Heart left ventricle (tissue), 16 donors: Measurements from ENCODE around the gene EIF5A2. TPM values are rescaled to one million over a fixed set of nuclear protein-coding genes. Genes with fewer than 3 reads are reported as not detected.
"Not testable (repeated sequence)": the region's sequence is repeated elsewhere in the genome, so short reads cannot be mapped to it uniquely, and the experiment has no call there.

Source experiments
- ATAC-seq, 4 donors: fragments of 200-7000 bp; cut with Tn5 transposase; one replicate each; pipeline ENCODE4 v1.9.1; 2020 to 2022; ENCODE audit warnings: moderate library complexity in 4 of 4, mild to moderate bottlenecking in 3 of 4, moderate number of reproducible peaks in 1 of 4
- DNase-seq, 5 donors: peaks; one replicate each; pipeline ENCODE4 v3.0.0-alpha.2; 2020
- H3K27ac ChIP-seq, 12 donors: fragments of 200-600 bp; sonication (generic) in 4 of 12; one replicate each; pipeline versions ENCODE4 v1.5.0 to v1.8.0; 2016 to 2022; ENCODE audit warnings: mild to moderate bottlenecking in 2 of 12
- H3K27me3 ChIP-seq, 9 donors: fragments of 200-600 bp; sonication (generic) in 2 of 9; one replicate each; pipeline versions ENCODE4 v1.5.1 to v1.8.0; 2016 to 2022; ENCODE audit warnings: mild to moderate bottlenecking in 3 of 9
- H3K36me3 ChIP-seq, 9 donors: fragments of 200-600 bp; sonication (generic) in 2 of 9; one replicate each; pipeline versions ENCODE4 v1.5.0 to v1.8.0; 2018 to 2022; ENCODE audit warnings: mild to moderate bottlenecking in 2 of 9
- H3K4me1 ChIP-seq, 12 donors: fragments of 200-600 bp; sonication (generic) in 4 of 12; one replicate each; pipeline versions ENCODE4 v1.5.0 to v1.8.0; 2016 to 2022; ENCODE audit warnings: mild to moderate bottlenecking in 3 of 12
- H3K4me3 ChIP-seq, 12 donors: fragments of 200-600 bp; sonication (generic) in 4 of 12; one replicate each; pipeline versions ENCODE4 v1.5.0 to v1.8.0; 2017 to 2022; ENCODE audit warnings: mild to moderate bottlenecking in 9 of 12, moderate library complexity in 4 of 12
- H3K9me3 ChIP-seq, 12 donors: fragments of 200-600 bp; sonication (generic) in 4 of 12; one replicate each; pipeline versions ENCODE4 v1.5.0 to v1.8.0; 2016 to 2022; ENCODE audit warnings: mild to moderate bottlenecking in 1 of 12
- POLR2A ChIP-seq, 2 donors: fragments of 450-650 bp; IDR thresholded peaks; one replicate each; pipeline ENCODE4 v1.6.1; 2017; ENCODE audit warnings: antibody characterized with exemption in 2 of 2, mild to moderate bottlenecking in 2 of 2, moderate library complexity in 2 of 2
- WGBS, 4 donors: extraction: QIAGEN DNeasy Blood & Tissue Kit in 2 of 4; methylation state at CpG; one replicate each; pipeline versions ENCODE4 v1.1.5 to v1.1.7; 2013 to 2018; 5-methylcytosine and 5-hydroxymethylcytosine counted together
- intact Hi-C, 10 donors: fragments of 100-400 bp; cut with DNase I; formaldehyde crosslinking; loops; one replicate each; pipeline versions ENCODE4 v1.11.1 to v1.14.2; 2022
- polyA plus RNA-seq, 2 donors: library from polyadenylated mRNA; stranded (reverse); fragments of 200-250 nt; gene quantifications; one replicate each; pipeline ENCODE4 v1.2.3, GENCODE V29; 2013
- total RNA-seq, 9 donors: library from RNA; depleted of rRNA in 2 of 9; stranded (reverse); fragments of >200 nt in 2 of 9; fragmentation: NEBNext Ultra II Directional in 3 of 9; extraction: Animal tissue kit (Norgen Biotek cat#: 25700) in 3 of 9; gene quantifications; one replicate each; pipeline versions ENCODE4 v1.1.0 to v1.2.4, GENCODE V29; 2016 to 2023
- TF ChIP-seq, protein P1 (sequence below), 12 donors: fragments of 200-600 bp; sonication (generic) in 4 of 12; IDR thresholded peaks; one replicate each; pipeline versions ENCODE4 v1.5.0 to v1.8.0; 2018 to 2022; ENCODE audit warnings: antibody characterized with exemption in 12 of 12, mild to moderate bottlenecking in 5 of 12
- donor health status: ischemic (EF 13 %, LVEDD 7.1; RV severe dilation, severe dysfunction).
- donor health status: healthy with polysubstance abuse.
- donor health status: DM: no; HTN: yes; CAD: no.
- donor health status: DM: no; HTN: no; CAD: no.
- donor health status: ischemic (EF 25% LVEDD 6.9; RV normal size, moderate dysfunction).
- donor health status: ischemic (EF 25% LVEDD 5.7; RV mildly dilated, moderate dysfunction).
- donor health status: healthy.
- donor health status: DM: yes; HTN: yes; CAD: no.
- donor health status: ischemic (EF 35%, LVEDD 5.7; RV mildly dilated, moderate dysfunction).
- donor health status: nonischemic (EF 11% LVEDD 7.7; RV severe dilation, severe dysfunction).
- donor health status: DM: yes; HTN: yes; CAD: no.
- donor health status: PGD.
- donor health status: ischemic (EF 29% LVEDD 5.4; RV normal size, mild dysfunction).
- donor health status: nonischemic (EF 23%, LVEDD 6.1; RV moderate dilation, normal function).

EIF5A2 gene
- total and polyA plus RNA-seq, 11 donors = 1.6 to 13.9 (median 8.4) TPM

DNA sequence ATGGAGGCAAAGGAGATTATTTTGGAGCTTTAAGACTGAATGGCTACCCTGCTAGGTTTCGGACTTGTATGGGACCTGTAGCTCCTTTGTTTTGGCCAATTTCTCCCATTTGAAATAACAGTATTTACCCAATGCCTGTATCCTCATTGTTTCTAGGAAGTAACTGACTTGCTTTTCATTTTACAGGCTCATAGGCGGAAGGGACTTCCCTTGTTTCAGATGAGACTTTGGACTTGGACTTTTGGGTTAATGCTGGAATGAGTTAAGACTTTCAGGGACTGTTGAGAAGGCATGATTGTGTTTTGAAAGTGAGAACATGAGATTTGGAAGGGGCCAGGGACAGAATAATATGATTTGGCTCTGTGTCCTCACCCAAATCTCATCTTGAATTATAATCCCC lies 10.5 kb downstream of the EIF5A2 start:
- Histone ChIP-seq H3K9me3 (no peaks in the 10 kb centered on the region), H3K27me3 (no peaks in the 10 kb centered on the region), H3K4me3 (no peak overlapping the region), H3K4me1 (no peaks in the 10 kb centered on the region), H3K36me3 (peaks cover 0 to 5% (median 0%) of the 10 kb centered on the region in 9 donors), H3K27ac (no peak overlapping the region)
- WGBS, 4 donors = 88 to 98% (median 96%) methylated on average over 2 of the region's 2 CpGs
- intact Hi-C loops = no loop called here
- ATAC-seq = no peak
- TF ChIP-seq POLR2A (IDR thresholded peaks at IDR 0.05) = no peak
- DNase-seq = no peak

DNA sequence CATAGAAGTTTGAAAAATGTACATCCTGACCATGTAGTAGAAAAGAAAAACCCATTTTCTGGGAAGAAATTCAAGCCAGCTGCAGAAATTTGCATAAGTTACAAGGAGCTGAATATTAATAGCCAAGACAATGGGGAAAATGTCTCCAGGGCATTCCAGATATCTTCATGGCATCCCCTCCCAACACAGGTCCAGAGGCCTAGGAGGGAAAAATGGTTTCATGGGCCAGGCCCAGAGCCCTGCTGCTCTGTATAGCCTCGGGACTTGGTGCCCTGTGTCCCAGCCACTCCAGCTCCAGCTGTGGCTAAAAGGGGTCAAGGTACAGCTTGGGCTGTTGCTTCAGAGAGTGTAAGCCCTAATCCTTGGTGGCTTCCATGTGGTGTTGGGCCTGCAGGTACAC lies 11.2 kb downstream of the EIF5A2 start:
- H3K9me3 ChIP-seq, H3K4me3 ChIP-seq, intact Hi-C loops, H3K4me1 ChIP-seq, H3K27me3 ChIP-seq, DNase-seq, H3K27ac ChIP-seq, ATAC-seq: not testable (repeated sequence)
- 86 to 100% (median 95%) methylated on average over 1 of the region's 1 CpG; no CpG with 5 or more reads in 1 of the 4 donors for WGBS, 4 donors
- H3K36me3 ChIP-seq = peaks cover 0 to 10% (median 0%) of the 10 kb centered on the region in 9 donors

DNA sequence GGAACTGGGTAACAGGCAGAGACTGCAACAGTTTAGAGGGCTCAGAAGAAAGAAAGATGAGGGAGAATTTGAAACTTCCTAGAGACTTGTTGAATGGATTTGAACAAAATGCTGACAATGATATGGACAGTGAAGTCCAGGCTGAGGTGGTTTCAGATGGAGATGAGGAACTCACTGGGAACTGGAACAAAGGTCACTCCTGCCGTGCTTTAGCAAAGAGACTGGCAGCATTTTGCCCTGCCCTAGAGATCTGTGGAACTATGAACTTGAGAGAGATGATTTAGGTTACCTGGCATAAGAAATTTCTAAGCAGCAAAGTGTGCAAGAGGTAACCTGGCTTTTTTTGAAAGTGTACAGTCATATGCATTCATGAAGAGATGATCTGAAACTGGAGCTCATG lies 11.7 kb downstream of the EIF5A2 start:
- Histone ChIP-seq H3K4me1 (no peaks in the 10 kb centered on the region), H3K4me3 (no peak overlapping the region), H3K27me3 (no peaks in the 10 kb centered on the region), H3K27ac (no peak overlapping the region), H3K36me3 (peaks cover 0 to 10% (median 0%) of the 10 kb centered on the region in 9 donors), H3K9me3 (no peaks in the 10 kb centered on the region)
- no peak for ATAC-seq
- WGBS, 4 donors = 63 to 84% (median 65%) methylated on average over 1 of the region's 1 CpG
- intact Hi-C loops = no loop called here
- no peak for DNase-seq
- no peak for TF ChIP-seq POLR2A (IDR thresholded peaks at IDR 0.05)

DNA sequence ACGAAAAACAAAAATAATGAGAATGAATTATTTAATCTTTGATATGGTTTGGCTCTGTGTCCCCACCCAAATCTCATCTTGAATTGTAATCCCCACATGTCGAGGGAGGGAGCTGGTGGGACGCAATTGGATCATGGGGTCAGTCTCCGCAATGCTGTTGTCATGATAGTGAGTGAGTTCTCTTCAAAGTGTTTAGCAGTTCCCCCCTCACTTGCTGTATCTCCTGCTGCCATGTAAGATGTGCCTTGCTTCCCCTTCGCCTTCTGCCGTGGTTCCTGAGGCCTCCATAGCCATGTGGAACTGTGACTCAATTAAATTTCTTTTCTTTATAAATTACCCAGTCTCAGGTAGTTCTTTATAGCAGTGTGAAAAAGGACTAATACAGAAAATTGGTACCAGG lies 12.1 kb downstream of the EIF5A2 start:
- H3K27me3 ChIP-seq, H3K4me3 ChIP-seq, ATAC-seq, H3K27ac ChIP-seq, intact Hi-C loops, DNase-seq, H3K4me1 ChIP-seq, H3K9me3 ChIP-seq: not testable (repeated sequence)
- 88 to 98% (median 93%) methylated on average over 6 of the region's 6 CpGs for WGBS, 4 donors
- peaks cover 0 to 10% (median 2%) of the 10 kb centered on the region in 9 donors for H3K36me3 ChIP-seq

DNA sequence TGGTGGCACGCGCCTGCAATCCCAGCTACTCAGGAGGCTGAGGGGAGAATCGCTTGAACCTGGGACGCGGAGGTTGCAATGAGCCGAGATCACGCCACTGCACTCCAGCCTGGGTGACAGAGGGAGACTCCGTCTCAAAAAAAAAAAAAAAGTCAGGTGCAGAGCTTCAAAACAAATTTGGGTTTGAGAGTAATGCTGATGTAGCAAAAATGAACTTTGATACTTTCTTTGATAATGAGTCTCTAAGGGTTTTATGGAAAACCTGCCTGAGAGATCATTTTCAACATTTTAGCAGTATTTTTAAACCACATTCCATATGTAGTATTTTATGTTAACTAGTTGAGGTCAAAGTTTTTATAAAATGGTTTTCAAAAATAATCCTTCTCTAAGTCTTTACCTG lies 14.5 kb downstream of the EIF5A2 start:
- intact Hi-C loops = no loop called here
- no peaks in the 10 kb centered on the region for H3K4me1 ChIP-seq
- ATAC-seq = no peak
- H3K27ac ChIP-seq = no peak overlapping the region
- H3K36me3 ChIP-seq = peaks cover 0 to 10% (median 2%) of the 10 kb centered on the region in 9 donors
- no peak for DNase-seq
- H3K4me3 ChIP-seq = no peak overlapping the region
- no peak for TF ChIP-seq POLR2A (IDR thresholded peaks at IDR 0.05)
- TF ChIP-seq, protein P1, sequence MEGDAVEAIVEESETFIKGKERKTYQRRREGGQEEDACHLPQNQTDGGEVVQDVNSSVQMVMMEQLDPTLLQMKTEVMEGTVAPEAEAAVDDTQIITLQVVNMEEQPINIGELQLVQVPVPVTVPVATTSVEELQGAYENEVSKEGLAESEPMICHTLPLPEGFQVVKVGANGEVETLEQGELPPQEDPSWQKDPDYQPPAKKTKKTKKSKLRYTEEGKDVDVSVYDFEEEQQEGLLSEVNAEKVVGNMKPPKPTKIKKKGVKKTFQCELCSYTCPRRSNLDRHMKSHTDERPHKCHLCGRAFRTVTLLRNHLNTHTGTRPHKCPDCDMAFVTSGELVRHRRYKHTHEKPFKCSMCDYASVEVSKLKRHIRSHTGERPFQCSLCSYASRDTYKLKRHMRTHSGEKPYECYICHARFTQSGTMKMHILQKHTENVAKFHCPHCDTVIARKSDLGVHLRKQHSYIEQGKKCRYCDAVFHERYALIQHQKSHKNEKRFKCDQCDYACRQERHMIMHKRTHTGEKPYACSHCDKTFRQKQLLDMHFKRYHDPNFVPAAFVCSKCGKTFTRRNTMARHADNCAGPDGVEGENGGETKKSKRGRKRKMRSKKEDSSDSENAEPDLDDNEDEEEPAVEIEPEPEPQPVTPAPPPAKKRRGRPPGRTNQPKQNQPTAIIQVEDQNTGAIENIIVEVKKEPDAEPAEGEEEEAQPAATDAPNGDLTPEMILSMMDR (IDR thresholded peaks at IDR 0.05) = no peak
- no peaks in the 10 kb centered on the region for H3K27me3 ChIP-seq
- 97 to 99% (median 98%) methylated on average over 8 of the region's 8 CpGs for WGBS, 4 donors
- H3K9me3 ChIP-seq = no peaks in the 10 kb centered on the region

DNA sequence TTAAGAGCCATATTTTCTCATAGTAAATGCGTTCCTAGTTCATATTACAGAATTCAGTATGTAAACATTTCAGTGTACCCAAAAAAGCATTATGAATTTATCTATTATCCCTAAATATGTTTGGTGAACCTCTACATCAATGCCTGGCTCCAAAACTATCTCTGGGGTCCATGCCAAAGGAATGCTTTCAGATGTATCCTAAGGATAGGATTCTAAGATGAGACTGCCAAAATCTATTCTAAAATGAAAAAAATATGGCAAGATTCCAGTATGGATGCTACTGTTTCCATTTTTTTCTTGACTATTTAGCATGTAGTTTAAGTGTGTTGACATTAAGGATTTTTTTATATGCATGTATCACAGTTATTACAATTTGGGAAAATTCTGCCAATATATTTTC lies 18.8 kb downstream of the EIF5A2 start:
- Histone ChIP-seq H3K27me3 (peaks cover 0 to 4% (median 0%) of the 10 kb centered on the region in 9 donors), H3K4me3 (no peak overlapping the region), H3K27ac (no peak overlapping the region), H3K4me1 (no peaks in the 10 kb centered on the region), H3K36me3 (peaks cover 0 to 10% (median 2%) of the 10 kb centered on the region in 9 donors), H3K9me3 (no peaks in the 10 kb centered on the region)
- no peak for DNase-seq
- 74 to 82% (median 77%) methylated on average over 1 of the region's 1 CpG for WGBS, 4 donors
- intact Hi-C loops = no loop called here
- no peak for ATAC-seq
- TF ChIP-seq, protein P1 (IDR thresholded peaks at IDR 0.05) = no peak
- TF ChIP-seq POLR2A (IDR thresholded peaks at IDR 0.05) = no peak
